ENCODE data around the gene TMEM63B.
A peak's percentile ranks its signal among the peaks of the same experiment; 100 is the strongest.

Gene TMEM63B

GRCh38 chr6:44096612-44097011, 30.7 kb upstream of the TMEM63B start:
- H3K4me2 ChIP-seq (ENCODE audit: low read depth, low read length, poor library complexity, severe bottlenecking): no peak overlapping the region
- no peaks in the 10 kb centered on the region for H3K4me1 ChIP-seq (ENCODE audit: insufficient read depth, low read length, poor library complexity, severe bottlenecking)

DNA sequence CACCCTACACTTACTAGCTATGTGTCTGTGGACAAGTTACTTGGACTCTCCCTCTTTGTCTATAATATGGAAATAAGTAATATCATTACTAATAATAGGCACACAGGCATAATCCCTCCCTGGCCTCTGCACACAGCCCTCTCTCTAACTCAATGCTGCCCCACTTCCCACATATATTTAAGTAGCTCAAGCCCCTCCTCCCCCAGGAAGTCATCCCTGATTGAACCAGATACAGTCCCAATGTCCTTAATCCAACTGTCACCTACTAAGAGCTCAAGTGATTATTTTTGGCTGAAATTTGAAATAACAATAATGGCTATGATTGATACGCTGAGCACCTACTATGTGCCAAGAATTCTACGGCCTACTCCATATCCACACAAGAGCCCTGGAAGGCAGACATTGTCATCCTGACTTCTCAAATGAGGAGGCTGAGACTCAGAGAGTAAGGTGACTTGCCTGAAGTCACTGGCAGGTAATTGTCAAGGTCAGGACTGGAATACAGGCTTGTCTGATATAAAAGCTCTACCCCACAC, 29.5 kb upstream of the TMEM63B start:
- Histone ChIP-seq H3K9ac (ENCODE audit: low read depth, low read length, poor library complexity, severe bottlenecking) (no peak overlapping the region), H3F3A (ENCODE audit: low read depth) (no peaks in the 10 kb centered on the region), H4K20me1 (ENCODE audit: insufficient read depth, low read length, poor library complexity, severe bottlenecking) (no peaks in the 10 kb centered on the region), H3K27me3 (ENCODE audit: insufficient read depth, low read length, poor library complexity, severe bottlenecking) (no peaks in the 10 kb centered on the region), H3K4me3 (ENCODE audit: low read length, poor library complexity, severe bottlenecking) (no peak overlapping the region), H3K9me3 (ENCODE audit: insufficient read depth, low read depth, low read length) (no peaks in the 10 kb centered on the region), H3K4me2 (ENCODE audit: low read depth, low read length, poor library complexity, severe bottlenecking) (no peak overlapping the region), H3K36me3 (ENCODE audit: insufficient read depth, low read length) (peaks cover 2% of the 10 kb centered on the region; the same call in 1 of the 2 replicates), H3K4me1 (ENCODE audit: insufficient read depth, low read length, poor library complexity, severe bottlenecking) (peaks cover 9% of the 10 kb centered on the region), H2AFZ (ENCODE audit: low read length) (no peak overlapping the region), H3K79me2 (ENCODE audit: insufficient read depth, low read length) (no peaks in the 10 kb centered on the region), H3K9me2 (replicated peaks; ENCODE audit: low read depth, low read length) (no peaks in the 10 kb centered on the region)
- no peak for TF ChIP-seq EZH2phosphoT487 (IDR thresholded peaks at IDR 0.05; ENCODE audit: borderline replicate concordance)
- TF ChIP-seq, protein P1, sequence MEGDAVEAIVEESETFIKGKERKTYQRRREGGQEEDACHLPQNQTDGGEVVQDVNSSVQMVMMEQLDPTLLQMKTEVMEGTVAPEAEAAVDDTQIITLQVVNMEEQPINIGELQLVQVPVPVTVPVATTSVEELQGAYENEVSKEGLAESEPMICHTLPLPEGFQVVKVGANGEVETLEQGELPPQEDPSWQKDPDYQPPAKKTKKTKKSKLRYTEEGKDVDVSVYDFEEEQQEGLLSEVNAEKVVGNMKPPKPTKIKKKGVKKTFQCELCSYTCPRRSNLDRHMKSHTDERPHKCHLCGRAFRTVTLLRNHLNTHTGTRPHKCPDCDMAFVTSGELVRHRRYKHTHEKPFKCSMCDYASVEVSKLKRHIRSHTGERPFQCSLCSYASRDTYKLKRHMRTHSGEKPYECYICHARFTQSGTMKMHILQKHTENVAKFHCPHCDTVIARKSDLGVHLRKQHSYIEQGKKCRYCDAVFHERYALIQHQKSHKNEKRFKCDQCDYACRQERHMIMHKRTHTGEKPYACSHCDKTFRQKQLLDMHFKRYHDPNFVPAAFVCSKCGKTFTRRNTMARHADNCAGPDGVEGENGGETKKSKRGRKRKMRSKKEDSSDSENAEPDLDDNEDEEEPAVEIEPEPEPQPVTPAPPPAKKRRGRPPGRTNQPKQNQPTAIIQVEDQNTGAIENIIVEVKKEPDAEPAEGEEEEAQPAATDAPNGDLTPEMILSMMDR (conservative IDR thresholded peaks at IDR 0.05; ENCODE audit: low read length): no peak

More at GRCh38 chr6:44096612-44097011, 30.7 kb upstream of the TMEM63B start:
- no peaks in the 10 kb centered on the region for H3K79me2 ChIP-seq (ENCODE audit: insufficient read depth, low read length)
- no peaks in the 10 kb centered on the region for H3F3A ChIP-seq (ENCODE audit: low read depth)
- no peaks in the 10 kb centered on the region for H3K9me3 ChIP-seq (ENCODE audit: insufficient read depth, low read depth, low read length)
- TF ChIP-seq, protein P1 (conservative IDR thresholded peaks at IDR 0.05; ENCODE audit: low read length): peak; percentile 84
- no peak for TF ChIP-seq EZH2phosphoT487 (IDR thresholded peaks at IDR 0.05; ENCODE audit: borderline replicate concordance)
- H3K9me2 ChIP-seq (replicated peaks; ENCODE audit: low read depth, low read length): no peaks in the 10 kb centered on the region
- no peak overlapping the region for H2AFZ ChIP-seq (ENCODE audit: low read length)
- H3K9ac ChIP-seq (ENCODE audit: low read depth, low read length, poor library complexity, severe bottlenecking): no peak overlapping the region
- H3K27me3 ChIP-seq (ENCODE audit: insufficient read depth, low read length, poor library complexity, severe bottlenecking): no peaks in the 10 kb centered on the region
- H3K4me3 ChIP-seq (ENCODE audit: low read length, poor library complexity, severe bottlenecking): no peak overlapping the region
- no peaks in the 10 kb centered on the region for H4K20me1 ChIP-seq (ENCODE audit: insufficient read depth, low read length, poor library complexity, severe bottlenecking)
- H3K36me3 ChIP-seq (ENCODE audit: insufficient read depth, low read length): peaks cover 2% of the 10 kb centered on the region; the same call in 1 of the 2 replicates

DNA sequence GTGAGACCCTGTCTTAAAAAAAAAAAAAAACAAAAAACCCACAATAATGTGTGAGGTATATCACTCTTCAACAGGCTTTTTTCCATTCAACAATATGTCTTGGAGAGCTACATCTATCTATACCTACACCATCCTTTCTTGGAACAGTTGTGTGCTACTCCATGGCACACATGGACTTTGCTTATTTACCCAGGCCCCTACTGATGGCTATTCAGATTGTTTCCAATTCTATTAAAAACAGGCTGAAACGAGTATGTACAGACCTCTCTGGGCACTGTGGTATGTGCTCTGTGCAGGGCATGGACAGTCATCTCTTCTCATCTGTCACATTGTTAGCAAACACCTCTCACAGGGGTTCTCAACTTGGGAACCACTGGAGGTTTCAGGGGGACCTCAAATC, 28.2 kb upstream of the TMEM63B start:
- H2AFZ ChIP-seq (ENCODE audit: low read length): no peak overlapping the region
- no peak overlapping the region for H3K4me3 ChIP-seq (ENCODE audit: low read length, poor library complexity, severe bottlenecking)
- H3K9me3 ChIP-seq (ENCODE audit: insufficient read depth, low read depth, low read length): no peaks in the 10 kb centered on the region
- H3F3A ChIP-seq (ENCODE audit: low read depth): no peaks in the 10 kb centered on the region
- no peak overlapping the region for H3K4me2 ChIP-seq (ENCODE audit: low read depth, low read length, poor library complexity, severe bottlenecking)
- H3K79me2 ChIP-seq (ENCODE audit: insufficient read depth, low read length): no peaks in the 10 kb centered on the region
- H3K9ac ChIP-seq (ENCODE audit: low read depth, low read length, poor library complexity, severe bottlenecking): no peak overlapping the region
- no peaks in the 10 kb centered on the region for H4K20me1 ChIP-seq (ENCODE audit: insufficient read depth, low read length, poor library complexity, severe bottlenecking)
- TF ChIP-seq EZH2phosphoT487 (IDR thresholded peaks at IDR 0.05; ENCODE audit: borderline replicate concordance): no peak
- TF ChIP-seq, protein P1 (conservative IDR thresholded peaks at IDR 0.05; ENCODE audit: low read length): no peak
- no peaks in the 10 kb centered on the region for H3K27me3 ChIP-seq (ENCODE audit: insufficient read depth, low read length, poor library complexity, severe bottlenecking)
- H3K36me3 ChIP-seq (ENCODE audit: insufficient read depth, low read length): peaks cover 11% of the 10 kb centered on the region; the same call in 1 of the 2 replicates
- peaks cover 9% of the 10 kb centered on the region for H3K4me1 ChIP-seq (ENCODE audit: insufficient read depth, low read length, poor library complexity, severe bottlenecking)
- H3K9me2 ChIP-seq (replicated peaks; ENCODE audit: low read depth, low read length): no peaks in the 10 kb centered on the region

Data from Loucy (cell line).